Hepatocyte (in vitro differentiated cells): Measurements from ENCODE around the gene DDX10. TPM values are rescaled to one million over a fixed set of nuclear protein-coding genes. Genes with fewer than 3 reads are reported as not detected.

ENCODE experiments used
- DNase-seq: peaks from one replicate; pipeline ENCODE4 v3.0.0-alpha.2; 2016; ENCODE audit warnings: low spot score
- H2AFZ ChIP-seq: fragments of 200-600 bp; sonication (generic); 2 replicates; pipeline ENCODE4 v1.6.0; 2016; ENCODE audit warnings: antibody characterized with exemption, mild to moderate bottlenecking
- H3K27ac ChIP-seq: fragments of 200-600 bp; sonication (generic); 2 replicates; pipeline ENCODE4 v1.5.1; 2016; ENCODE audit warnings: mild to moderate bottlenecking
- H3K27me3 ChIP-seq: fragments of 200-600 bp; sonication (generic); 2 replicates; pipeline ENCODE4 v1.6.1; 2016
- H3K36me3 ChIP-seq: fragments of 200-600 bp; sonication (generic); replicated peaks from 2 replicates; pipeline ENCODE4 v1.5.1; 2016; ENCODE audit warnings: low read depth; ENCODE audit not compliant: insufficient read depth
- H3K4me1 ChIP-seq: fragments of 200-600 bp; sonication (generic); 2 replicates; pipeline ENCODE4 v1.5.1; 2016; ENCODE audit warnings: mild to moderate bottlenecking, moderate library complexity; ENCODE audit not compliant: insufficient read depth
- H3K4me2 ChIP-seq: fragments of 200-600 bp; sonication (generic); 2 replicates; pipeline ENCODE4 v1.6.0; 2016
- H3K4me3 ChIP-seq: fragments of 200-600 bp; sonication (generic); 2 replicates; pipeline ENCODE4 v1.5.1; 2016; ENCODE audit warnings: mild to moderate bottlenecking
- H3K79me2 ChIP-seq: fragments of 200-600 bp; sonication (generic); 2 replicates; pipeline ENCODE4 v1.6.0; 2017; ENCODE audit warnings: mild to moderate bottlenecking
- H3K9me2 ChIP-seq: fragments of 200-600 bp; sonication (generic); replicated peaks from 2 replicates; pipeline ENCODE4 v1.6.0; 2017; ENCODE audit warnings: mild to moderate bottlenecking; ENCODE audit not compliant: insufficient read depth
- H3K9me3 ChIP-seq: fragments of 200-600 bp; sonication (generic); 2 replicates; pipeline ENCODE4 v1.5.1; 2016; ENCODE audit warnings: low read depth, mild to moderate bottlenecking
- H4K20me1 ChIP-seq: fragments of 200-600 bp; sonication (generic); 2 replicates; pipeline ENCODE4 v1.6.0; 2016; ENCODE audit warnings: mild to moderate bottlenecking; ENCODE audit not compliant: insufficient read depth, poor library complexity, severe bottlenecking
- CTCF ChIP-seq: fragments of 200-600 bp; sonication (generic); IDR thresholded peaks from 2 replicates; pipeline ENCODE4 v1.5.1; 2016; ENCODE audit warnings: antibody characterized with exemption, mild to moderate bottlenecking; ENCODE audit not compliant: poor library complexity
- EZH2 ChIP-seq: fragments of 200-600 bp; sonication (generic); IDR thresholded peaks from 2 replicates; pipeline ENCODE4 v1.6.1; 2016; ENCODE audit warnings: antibody characterized with exemption, mild to moderate bottlenecking, borderline replicate concordance
- EZH2phosphoT487 ChIP-seq: fragments of 200-600 bp; sonication (generic); IDR thresholded peaks from one replicate; pipeline ENCODE4 v1.6.1; 2018; ENCODE audit warnings: antibody characterized with exemption, mild to moderate bottlenecking, low read depth, moderate library complexity; ENCODE audit not compliant: unreplicated experiment, severe bottlenecking
- WGBS: methylation state at CpG from one replicate; pipeline ENCODE4 v1.1.6; 2016; ENCODE audit warnings: low lambda C conversion rate; ENCODE audit errors: missing lambda C conversion rate; 5-methylcytosine and 5-hydroxymethylcytosine counted together
- polyA plus RNA-seq: library from polyadenylated mRNA; unstranded; fragments of >200 nt; fragmentation: Nextera tagmentation; extraction: Ambion mirVana; gene quantifications from 2 replicates; pipeline ENCODE4 v1.2.1, GENCODE V29; 2016
- total RNA-seq: library from RNA; depleted of rRNA; stranded (reverse); fragments of >200 nt; gene quantifications from 2 replicates; pipeline ENCODE4 v1.2.3, GENCODE V29; 2014

DDX10 gene
- total and polyA plus RNA-seq, 2 experiments from 2014 or later: 9.6 to 13.9 TPM

- WGBS: 84% methylated on average over 2 of the region's 2 CpGs
- TF ChIP-seq EZH2phosphoT487 (no peak), EZH2 (no peak), CTCF (no peak)
- no peak overlapping the region for H2AFZ ChIP-seq
- no peaks in the 10 kb centered on the region for H3K9me3 ChIP-seq
- H3K4me3 ChIP-seq: no peak overlapping the region
- no peaks in the 10 kb centered on the region for H3K9me2 ChIP-seq
- DNase-seq: no peak
- H3K79me2 ChIP-seq: peaks cover 3% of the 10 kb centered on the region
- no peaks in the 10 kb centered on the region for H3K4me1 ChIP-seq
- no peak overlapping the region for H3K27ac ChIP-seq
- no peaks in the 10 kb centered on the region for H3K27me3 ChIP-seq
- no peaks in the 10 kb centered on the region for H4K20me1 ChIP-seq
- no peak overlapping the region for H3K4me2 ChIP-seq
- H3K36me3 ChIP-seq: no peaks in the 10 kb centered on the region
Measured at GRCh38 chr11:108781946-108782345, 117.1 kb downstream of the DDX10 start.

- DNase-seq: no peak
- H3K27ac ChIP-seq: no peak overlapping the region
- no peaks in the 10 kb centered on the region for H3K9me3 ChIP-seq
- no peak overlapping the region for H3K4me3 ChIP-seq
- H4K20me1 ChIP-seq: no peaks in the 10 kb centered on the region
- no peak overlapping the region for H3K4me2 ChIP-seq
- H3K79me2 ChIP-seq: peaks cover 8% of the 10 kb centered on the region
- no peaks in the 10 kb centered on the region for H3K4me1 ChIP-seq
- 83% methylated on average over 5 of the region's 5 CpGs for WGBS
- H2AFZ ChIP-seq: no peak overlapping the region
- no peaks in the 10 kb centered on the region for H3K36me3 ChIP-seq
- no peak for TF ChIP-seq EZH2phosphoT487
- no peak for TF ChIP-seq EZH2
- TF ChIP-seq CTCF: no peak
- no peaks in the 10 kb centered on the region for H3K27me3 ChIP-seq
- H3K9me2 ChIP-seq: no peaks in the 10 kb centered on the region
Measured at GRCh38 chr11:108786281-108786990, 121.6 kb downstream of the DDX10 start.

GRCh38 chr11:108787105-108787504 is 122.2 kb downstream of the DDX10 start:
- Histone ChIP-seq H3K79me2 (peaks cover 8% of the 10 kb centered on the region), H3K4me1 (no peaks in the 10 kb centered on the region), H3K9me2 (no peaks in the 10 kb centered on the region), H3K4me2 (no peak overlapping the region), H3K27me3 (no peaks in the 10 kb centered on the region), H3K4me3 (no peak overlapping the region), H3K36me3 (no peaks in the 10 kb centered on the region), H3K27ac (no peak overlapping the region), H4K20me1 (no peaks in the 10 kb centered on the region), H2AFZ (no peak overlapping the region), H3K9me3 (no peaks in the 10 kb centered on the region)
- DNase-seq: no peak
- TF ChIP-seq EZH2phosphoT487 (no peak), CTCF (no peak), EZH2 (no peak)
- 87% methylated on average over 6 of the region's 6 CpGs for WGBS
